ENCODE results near the gene IL22RA2.
"Not testable (repeated sequence)": the region's sequence is repeated elsewhere in the genome, so short reads cannot be mapped to it uniquely, and the experiment has no call there.

IL22RA2 gene

GRCh38 chr6:137173501-137173900 lies at the start of gene IL22RA2:
Gene IL22RA2 (minus strand): TSS chr6:137173644. CDS start chr6:137161749, 11,895 bp downstream.
- no peak for DNase-seq

- DNase-seq = no peak
Measured at GRCh38 chr6:137222381-137222780, 48.9 kb upstream of the IL22RA2 start.

- peak; percentile 42 for DNase-seq
Measured at GRCh38 chr6:137219664-137220252, 46.3 kb upstream of the IL22RA2 start.

GRCh38 chr6:137218917-137219663 lies 45.6 kb upstream of the IL22RA2 start, which contains the start of gene IFNGR1:
Gene IFNGR1 (minus strand): TSS chr6:137219385. CDS start chr6:137219327, 58 bp downstream.
- peak; percentile 93 for DNase-seq

GRCh38 chr6:137218473-137218916 lies 45.1 kb upstream of the IL22RA2 start:
- DNase-seq = peak; percentile 50

GRCh38 chr6:137217801-137218472 lies 44.5 kb upstream of the IL22RA2 start:
- no peak for DNase-seq

- DNase-seq = no peak
Measured at GRCh38 chr6:137216875-137217553, 43.6 kb upstream of the IL22RA2 start.

- DNase-seq = no peak
Measured at GRCh38 chr6:137216106-137216505, 42.7 kb upstream of the IL22RA2 start.

GRCh38 chr6:137215630-137216029 lies 42.2 kb upstream of the IL22RA2 start:
- not testable (repeated sequence) for DNase-seq

- DNase-seq = no peak
Measured at GRCh38 chr6:137214931-137215330, 41.5 kb upstream of the IL22RA2 start.

GRCh38 chr6:137213813-137214212 lies 40.4 kb upstream of the IL22RA2 start:
- DNase-seq = no peak

GRCh38 chr6:137213331-137213740 lies 39.9 kb upstream of the IL22RA2 start:
- no peak for DNase-seq

GRCh38 chr6:137211910-137212309 lies 38.5 kb upstream of the IL22RA2 start:
- no peak for DNase-seq

GRCh38 chr6:137210903-137211302 lies 37.5 kb upstream of the IL22RA2 start:
- DNase-seq = no peak

GRCh38 chr6:137208279-137208678 lies 34.8 kb upstream of the IL22RA2 start:
- no peak for DNase-seq

- not testable (repeated sequence) for DNase-seq
Measured at GRCh38 chr6:137207457-137207856, 34.0 kb upstream of the IL22RA2 start.

GRCh38 chr6:137206577-137206976 lies 33.1 kb upstream of the IL22RA2 start:
- DNase-seq = no peak

GRCh38 chr6:137203256-137203655 lies 29.8 kb upstream of the IL22RA2 start:
- DNase-seq = no peak

- DNase-seq = no peak
Measured at GRCh38 chr6:137202078-137202477, 28.6 kb upstream of the IL22RA2 start.

- DNase-seq = no peak
Measured at GRCh38 chr6:137201006-137201405, 27.6 kb upstream of the IL22RA2 start.

GRCh38 chr6:137200288-137200687 lies 26.8 kb upstream of the IL22RA2 start:
- no peak for DNase-seq

GRCh38 chr6:137197684-137198645 lies 24.5 kb upstream of the IL22RA2 start:
- no peak for DNase-seq

Measured in DMS53 (cell line).